ENCODE measurements around the gene LMBR1. TPM values are rescaled to one million over a fixed set of nuclear protein-coding genes. Genes with fewer than 3 reads are reported as not detected.
A peak's percentile ranks its signal among the peaks of the same experiment; 100 is the strongest.

LMBR1 gene
- polyA plus RNA-seq, 3 donors, result 14.8 to 24.4 (median 21.2) TPM

GRCh38 chr7:156898938-156899337 lies 6.0 kb upstream of the LMBR1 start:
- no CpG with 5 or more reads among the region's 1 CpG for WGBS (ENCODE audit: insufficient coverage)

GRCh38 chr7:156897673-156898072 lies 4.7 kb upstream of the LMBR1 start:
- H3K4me3 ChIP-seq (replicated peaks in 1 of 3; ENCODE audit: low read depth in 2 of 3, low read length in 3 of 3), result no peak overlapping the region
- no peaks in the 10 kb centered on the region for H3K27me3 ChIP-seq (ENCODE audit: control insufficient read depth in 2 of 2, insufficient read depth in 2 of 2, low read length in 2 of 2)
- no peaks in the 10 kb centered on the region for H3K36me3 ChIP-seq (replicated peaks in 1 of 2; ENCODE audit: control insufficient read depth in 1 of 2, insufficient read depth in 2 of 2, low read length in 2 of 2)
- no peak overlapping the region for H3K4me2 ChIP-seq (replicated peaks; ENCODE audit: extremely low read depth, low read length, poor library complexity, severe bottlenecking)
- no peak for TF ChIP-seq CTCF (IDR thresholded peaks at IDR 0.05)
- WGBS (ENCODE audit: insufficient coverage), result 100% methylated on average over 2 of the region's 8 CpGs
- H3K4me1 Mint-ChIP-seq, result peaks cover 31% of the 10 kb centered on the region
- no peak for DNase-seq
- no peak overlapping the region for H3K27ac ChIP-seq (ENCODE audit: low read depth in 1 of 2, low read length in 2 of 2)
- no peak overlapping the region for H3K9ac ChIP-seq (ENCODE audit: insufficient read depth, low read length, poor library complexity, severe bottlenecking)
- no peaks in the 10 kb centered on the region for H3K9me3 ChIP-seq (replicated peaks in 1 of 2; ENCODE audit: control insufficient read depth in 1 of 2, insufficient read depth in 1 of 2, low read length in 2 of 2)
- H3K36me3 Mint-ChIP-seq, result no peaks in the 10 kb centered on the region
- H3K27ac Mint-ChIP-seq, result peak overlapping the region in 1 of 7 donors; percentile 9
- peaks cover 35 to 36% of the 10 kb centered on the region in 2 donors for H3K4me1 ChIP-seq (ENCODE audit: control insufficient read depth in 1 of 2, insufficient read depth in 2 of 2, low read length in 2 of 2)
- H3K4me3 Mint-ChIP-seq, result no peak overlapping the region
- no peaks in the 10 kb centered on the region for H4K20me1 ChIP-seq (ENCODE audit: insufficient read depth, low read length)
- peaks cover 0 to 6% (median 4%) of the 10 kb centered on the region in 7 donors for H3K9me3 Mint-ChIP-seq
- peaks cover 0 to 6% (median 6%) of the 10 kb centered on the region in 3 donors for H3K27me3 Mint-ChIP-seq (ENCODE audit: low read depth in 3 of 3)
- intact Hi-C loops (cut with micrococcal nuclease), result loop anchor here (5.0 to 10.0 kb wide), 4 partner anchors 50 to 1973 kb away; partner anchors contain the start of genes NOM1 (in 2 of the 2) and PAXIP1 (in 1 of the 2)
- H3K79me2 ChIP-seq (ENCODE audit: insufficient read depth, low read length), result peaks cover 9% of the 10 kb centered on the region
- no peak overlapping the region for H2AFZ ChIP-seq (ENCODE audit: insufficient read depth, low read depth, low read length, poor library complexity, severe bottlenecking)

More at GRCh38 chr7:156898938-156899337, 6.0 kb upstream of the LMBR1 start:
- Histone ChIP-seq H3K9ac (ENCODE audit: insufficient read depth, low read length, poor library complexity, severe bottlenecking) (no peak overlapping the region), H3K79me2 (ENCODE audit: insufficient read depth, low read length) (peaks cover 4% of the 10 kb centered on the region), H3K36me3 (replicated peaks in 1 of 2; ENCODE audit: control insufficient read depth in 1 of 2, insufficient read depth in 2 of 2, low read length in 2 of 2) (no peaks in the 10 kb centered on the region), H3K27me3 (ENCODE audit: control insufficient read depth in 2 of 2, insufficient read depth in 2 of 2, low read length in 2 of 2) (no peaks in the 10 kb centered on the region), H4K20me1 (ENCODE audit: insufficient read depth, low read length) (no peaks in the 10 kb centered on the region), H3K4me2 (replicated peaks; ENCODE audit: extremely low read depth, low read length, poor library complexity, severe bottlenecking) (no peak overlapping the region), H3K4me3 (replicated peaks in 1 of 3; ENCODE audit: low read depth in 2 of 3, low read length in 3 of 3) (no peak overlapping the region), H3K4me1 (ENCODE audit: control insufficient read depth in 1 of 2, insufficient read depth in 2 of 2, low read length in 2 of 2) (peaks cover 31 to 33% of the 10 kb centered on the region in 2 donors), H3K27ac (ENCODE audit: low read depth in 1 of 2, low read length in 2 of 2) (no peak overlapping the region), H3K9me3 (replicated peaks in 1 of 2; ENCODE audit: control insufficient read depth in 1 of 2, insufficient read depth in 1 of 2, low read length in 2 of 2) (no peaks in the 10 kb centered on the region), H2AFZ (ENCODE audit: insufficient read depth, low read depth, low read length, poor library complexity, severe bottlenecking) (no peak overlapping the region)
- H3K9me3 Mint-ChIP-seq, result peaks cover 0 to 7% (median 4%) of the 10 kb centered on the region in 7 donors
- H3K4me1 Mint-ChIP-seq, result peaks cover 34% of the 10 kb centered on the region
- DNase-seq, result no peak
- H3K4me3 Mint-ChIP-seq, result no peak overlapping the region
- no peak for TF ChIP-seq CTCF (IDR thresholded peaks at IDR 0.05)
- H3K27me3 Mint-ChIP-seq (ENCODE audit: low read depth in 3 of 3), result peaks cover 0 to 8% (median 6%) of the 10 kb centered on the region in 3 donors
- H3K27ac Mint-ChIP-seq, result no peak overlapping the region
- intact Hi-C loops (cut with micrococcal nuclease), result loop anchor here (5.0 to 10.0 kb wide), 4 partner anchors 48 to 1974 kb away; partner anchors contain the start of genes NOM1 (in 2 of the 2) and PAXIP1 (in 1 of the 2)
- no peaks in the 10 kb centered on the region for H3K36me3 Mint-ChIP-seq

Data from CD14-positive monocyte (primary cell).